Fibroblast of pulmonary artery (primary cell): Measurements from ENCODE around the gene SERTAD4.
A peak's percentile ranks its signal among the peaks of the same experiment; 100 is the strongest.

Experiments
- DNase-seq: peaks from one replicate; pipeline ENCODE4 v3.0.0-alpha.2; 2010; ENCODE audit warnings: low read depth
- H3K4me3 ChIP-seq: replicated peaks from 2 replicates; pipeline ENCODE4 v1.5.1; 2011; ENCODE audit warnings: low read depth, mild to moderate bottlenecking, control low read depth, low read length, moderate library complexity
- CTCF ChIP-seq: IDR thresholded peaks from 2 replicates; pipeline ENCODE4 v1.5.1; 2011; ENCODE audit warnings: mild to moderate bottlenecking, control low read depth, low read length, inconsistent platforms; ENCODE audit errors: missing control alignments

Gene SERTAD4

GRCh38 chr1:210233216-210233494, 559 bp downstream of the SERTAD4 start:
- no peak for DNase-seq
- H3K4me3 ChIP-seq: peak overlapping the region; percentile 62
- no peak for TF ChIP-seq CTCF

- no peak for TF ChIP-seq CTCF
- peak; percentile 73 for DNase-seq
- peak overlapping the region; percentile 62 for H3K4me3 ChIP-seq
Observed at GRCh38 chr1:210233495-210234328, 1.1 kb downstream of the SERTAD4 start.

DNA sequence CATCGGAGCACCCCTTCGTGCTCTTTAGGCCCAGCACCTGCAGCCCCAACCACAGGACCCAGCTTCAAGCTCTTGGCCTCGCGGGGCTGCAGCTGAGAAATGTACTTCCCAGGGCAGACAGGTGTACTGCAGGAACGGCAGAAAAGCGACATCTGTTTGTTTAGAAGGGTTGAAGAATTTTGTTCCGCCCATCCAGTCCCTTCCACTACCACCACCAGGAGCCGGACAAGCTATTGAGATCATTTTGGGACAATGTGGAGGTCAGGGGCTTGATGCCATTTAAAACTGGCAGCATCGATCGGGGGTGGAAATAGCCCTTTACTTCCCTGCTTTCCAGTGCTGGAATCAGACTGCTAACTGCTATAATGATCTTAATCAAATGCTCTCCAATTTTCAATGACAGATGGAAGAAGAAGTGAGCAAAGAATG, 1.7 kb downstream of the SERTAD4 start:
- DNase-seq: no peak
- TF ChIP-seq CTCF: no peak
- H3K4me3 ChIP-seq: peak overlapping the region; percentile 62

- no peak overlapping the region for H3K4me3 ChIP-seq
- no peak for TF ChIP-seq CTCF
- DNase-seq: no peak
Observed at GRCh38 chr1:210235363-210236053, 2.9 kb downstream of the SERTAD4 start.

GRCh38 chr1:210236386-210236839, 3.8 kb downstream of the SERTAD4 start:
- no peak for TF ChIP-seq CTCF
- DNase-seq: peak; percentile 45
- no peak overlapping the region for H3K4me3 ChIP-seq

DNA sequence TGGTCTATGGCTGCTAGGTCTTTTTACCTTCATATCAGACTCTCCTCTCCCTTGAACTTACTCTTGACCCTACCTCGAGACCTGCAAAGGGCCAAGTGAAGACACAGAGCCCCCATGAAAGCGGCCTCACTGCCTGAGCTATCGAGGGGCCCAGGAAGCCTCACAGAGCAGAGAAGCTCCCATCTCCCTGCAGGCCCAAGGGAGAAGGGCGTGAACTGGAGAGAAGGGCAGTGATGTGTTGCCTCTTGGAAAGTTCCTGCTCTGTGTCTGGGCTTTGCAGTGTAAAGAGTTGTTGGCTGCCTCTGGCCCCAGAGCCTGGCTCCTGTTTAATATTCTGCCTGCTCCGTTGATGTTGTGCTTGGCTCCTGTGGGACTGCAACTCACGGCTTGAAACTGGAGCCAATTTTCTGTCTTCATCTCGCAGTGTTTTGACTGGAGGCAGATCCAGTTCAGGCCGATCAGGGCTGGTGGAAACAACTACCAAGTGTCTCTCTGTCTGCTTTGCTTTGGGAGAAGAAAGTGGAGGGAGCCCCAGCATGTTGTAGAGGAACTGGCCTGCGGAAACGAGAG, 4.3 kb downstream of the SERTAD4 start:
- peak overlapping the region; percentile 8 for H3K4me3 ChIP-seq
- peak; percentile 91 for DNase-seq
- no peak for TF ChIP-seq CTCF
